OCI-M1 (cell line): ENCODE results near the gene AGO1.

Source experiments
- DNase-seq: peaks from one replicate; lab custom pipeline; 2025; lab: John Stamatoyannopoulos, UW

The AGO1 gene

DNA sequence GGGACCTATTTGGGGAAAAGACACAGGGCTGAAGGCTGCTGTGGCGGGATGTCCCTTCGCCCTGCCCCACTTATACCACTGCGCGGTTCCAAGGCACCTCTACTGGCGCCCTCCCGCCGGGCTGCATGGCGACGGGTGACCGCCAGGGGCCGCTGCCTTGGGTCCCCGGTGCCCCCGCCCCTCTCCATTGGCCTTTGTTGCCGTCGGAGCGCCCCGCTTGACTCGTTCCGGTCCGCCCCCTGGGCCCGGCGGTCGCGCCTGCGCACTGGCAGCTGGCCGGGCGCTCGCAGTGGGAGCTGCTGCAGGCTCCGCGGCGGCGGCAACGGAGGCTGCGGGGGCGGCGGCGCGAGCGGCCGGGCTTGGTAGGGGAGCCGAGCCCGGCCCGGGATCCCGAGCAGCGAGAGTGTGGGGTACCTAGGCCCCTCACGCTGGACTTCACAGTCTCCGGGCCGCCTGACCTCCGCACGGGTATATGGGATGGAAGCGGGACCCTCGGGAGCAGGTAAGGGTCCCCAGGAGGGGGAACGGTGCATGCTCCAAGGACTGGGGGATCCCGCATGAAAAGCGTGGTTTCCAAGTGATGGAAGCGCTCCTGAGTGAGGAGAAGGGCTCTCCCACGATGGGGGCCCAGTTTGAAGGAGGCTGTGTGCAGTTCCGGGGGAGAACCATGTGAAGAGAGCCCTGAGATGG lies at the start of gene AGO1:
Gene AGO1 (plus strand): TSS at position 265 of the 690 bp plus-strand sequence. CDS start 213 bp downstream, at position 478.
- DNase-seq: peak; percentile 96

GRCh38 chr1:35833395-35833794 lies 49.6 kb upstream of the AGO1 start:
- DNase-seq: no peak

DNA sequence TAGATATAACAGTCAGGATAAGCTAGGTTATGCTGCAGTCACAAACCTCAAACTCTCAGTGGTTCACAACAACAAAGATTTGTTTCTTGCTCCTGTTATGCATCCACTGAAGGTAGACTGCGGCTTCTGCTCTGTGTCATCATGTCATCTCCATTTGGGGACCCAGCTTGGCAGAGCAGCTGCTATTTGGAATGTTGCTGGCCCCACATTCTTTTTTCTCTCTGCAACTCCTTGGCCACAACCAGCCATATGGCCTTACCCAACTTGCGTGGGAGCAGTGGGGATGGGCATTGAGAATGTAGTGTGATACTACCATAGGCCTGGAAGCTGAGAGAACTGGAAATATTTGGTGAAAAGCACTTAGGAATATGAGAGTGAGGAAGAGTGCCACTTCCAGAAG lies 48.8 kb upstream of the AGO1 start:
- no peak for DNase-seq

DNA sequence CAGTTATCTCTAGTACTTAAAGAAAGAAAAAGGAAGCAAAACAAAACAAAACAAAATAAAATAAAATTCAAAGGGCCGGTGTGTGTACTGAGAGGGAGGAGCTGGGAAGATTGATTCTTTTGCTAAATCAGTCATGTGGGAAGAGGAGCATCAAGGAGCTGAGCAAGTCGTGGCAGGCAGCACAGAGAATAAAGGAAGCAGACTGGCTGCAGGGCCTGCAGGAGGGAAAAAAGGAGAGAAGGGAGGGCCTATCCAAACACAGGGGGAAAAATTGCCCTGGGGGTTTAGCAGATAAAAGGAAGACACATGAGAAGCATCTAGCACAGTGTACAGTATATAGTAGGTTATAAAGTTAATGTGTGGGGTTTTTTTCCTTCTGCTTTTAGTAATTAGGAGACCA lies 47.6 kb upstream of the AGO1 start:
- DNase-seq: no peak

DNA sequence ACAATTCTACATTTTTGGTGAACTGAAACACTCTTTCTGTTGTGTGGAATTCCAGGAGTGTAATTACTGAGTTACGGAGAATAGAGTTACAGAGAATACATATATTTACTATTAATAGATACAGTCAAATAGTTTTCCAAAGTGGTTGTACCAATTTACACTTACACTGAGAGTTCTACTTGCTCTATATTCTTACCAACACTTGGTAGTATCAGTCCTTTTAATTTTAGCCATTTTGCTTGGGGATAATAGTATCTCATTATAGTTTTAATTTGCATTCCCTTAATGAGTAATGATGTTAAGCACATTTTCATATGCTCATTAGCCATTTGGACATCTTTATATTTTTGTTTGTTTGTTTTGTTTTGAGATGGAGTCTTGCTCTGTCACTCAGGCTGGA lies 46.3 kb upstream of the AGO1 start:
- no peak for DNase-seq

DNA sequence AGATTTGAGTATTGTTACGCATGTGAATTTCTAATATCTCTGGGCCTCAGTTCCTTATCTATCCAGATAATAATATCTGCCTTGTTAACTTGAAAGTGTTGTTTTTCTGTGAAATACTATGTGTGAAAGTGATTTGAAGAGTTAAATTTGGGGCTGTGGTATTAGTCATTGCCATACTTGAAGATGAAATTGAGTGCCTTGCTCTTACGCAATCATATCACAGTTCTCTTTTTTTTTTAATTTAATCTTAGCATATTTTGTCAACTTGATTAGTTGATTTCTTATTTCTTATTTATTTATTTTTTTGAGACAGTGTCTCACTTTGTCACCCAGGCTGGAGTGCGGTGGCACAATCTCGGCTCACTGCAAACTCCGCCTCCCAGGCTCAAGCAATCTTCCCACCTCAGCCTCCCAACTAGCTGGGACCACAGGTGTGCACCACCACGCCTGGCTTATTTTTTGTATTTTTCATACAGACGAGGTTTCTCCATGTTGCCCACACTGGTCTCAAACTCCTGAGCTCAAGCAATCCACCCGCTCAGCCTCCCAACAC lies 44.2 kb upstream of the AGO1 start:
- DNase-seq: no peak

- DNase-seq: no peak
These were observed 38.2 kb upstream of the AGO1 start for GRCh38 chr1:35844826-35845225.

DNA sequence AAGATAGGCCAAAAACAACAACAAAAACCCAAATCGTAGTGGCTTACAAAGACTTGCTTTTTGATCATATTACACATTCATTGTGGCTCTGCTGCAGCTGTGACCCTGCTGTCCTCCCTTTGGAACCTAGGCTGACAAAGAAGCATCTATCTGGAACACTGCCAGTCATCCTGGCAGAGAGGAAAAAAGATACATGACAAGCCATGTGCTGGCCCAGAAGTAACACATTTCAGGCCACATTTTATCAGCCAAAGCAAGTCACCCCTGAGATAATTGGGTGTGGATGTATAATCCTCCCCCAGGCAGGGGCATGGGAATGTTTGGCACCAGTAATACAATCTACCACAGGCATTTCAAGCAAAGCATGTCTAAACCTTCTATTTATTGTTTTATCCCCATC lies 37.2 kb upstream of the AGO1 start:
- no peak for DNase-seq

DNA sequence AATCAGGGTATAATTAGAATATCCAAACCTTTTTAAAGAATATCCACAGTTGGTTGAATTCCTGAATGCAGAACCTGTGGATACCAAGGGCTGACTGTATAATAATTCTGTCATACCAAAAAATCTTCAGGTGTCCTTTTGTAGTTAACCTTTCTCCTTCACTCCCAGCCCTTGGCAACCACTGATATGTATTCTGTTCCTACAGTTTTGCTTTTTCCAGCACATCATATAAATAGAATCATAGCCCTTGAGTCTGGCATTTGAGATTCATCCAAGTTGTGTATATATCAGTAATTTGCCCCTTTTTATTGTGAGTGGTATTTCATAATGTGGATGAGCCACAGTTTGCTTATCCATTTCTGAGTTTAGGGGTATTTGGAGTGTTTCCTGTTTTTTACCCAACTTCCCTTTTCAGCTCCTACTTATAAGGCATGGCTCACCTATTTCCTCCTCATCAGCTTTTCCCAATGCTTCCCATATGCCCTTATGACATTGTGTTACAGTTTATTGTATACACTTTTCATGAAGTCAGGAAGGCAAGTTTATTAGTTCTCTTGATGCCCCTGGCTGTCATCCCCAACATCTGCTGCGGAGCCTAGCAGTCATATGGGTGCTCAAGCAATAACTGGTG lies 35.0 kb upstream of the AGO1 start:
- DNase-seq: no peak

GRCh38 chr1:35850051-35850450 lies 33.0 kb upstream of the AGO1 start:
- DNase-seq: no peak

- DNase-seq: no peak
These were observed 32.3 kb upstream of the AGO1 start for GRCh38 chr1:35850716-35851115.

DNA sequence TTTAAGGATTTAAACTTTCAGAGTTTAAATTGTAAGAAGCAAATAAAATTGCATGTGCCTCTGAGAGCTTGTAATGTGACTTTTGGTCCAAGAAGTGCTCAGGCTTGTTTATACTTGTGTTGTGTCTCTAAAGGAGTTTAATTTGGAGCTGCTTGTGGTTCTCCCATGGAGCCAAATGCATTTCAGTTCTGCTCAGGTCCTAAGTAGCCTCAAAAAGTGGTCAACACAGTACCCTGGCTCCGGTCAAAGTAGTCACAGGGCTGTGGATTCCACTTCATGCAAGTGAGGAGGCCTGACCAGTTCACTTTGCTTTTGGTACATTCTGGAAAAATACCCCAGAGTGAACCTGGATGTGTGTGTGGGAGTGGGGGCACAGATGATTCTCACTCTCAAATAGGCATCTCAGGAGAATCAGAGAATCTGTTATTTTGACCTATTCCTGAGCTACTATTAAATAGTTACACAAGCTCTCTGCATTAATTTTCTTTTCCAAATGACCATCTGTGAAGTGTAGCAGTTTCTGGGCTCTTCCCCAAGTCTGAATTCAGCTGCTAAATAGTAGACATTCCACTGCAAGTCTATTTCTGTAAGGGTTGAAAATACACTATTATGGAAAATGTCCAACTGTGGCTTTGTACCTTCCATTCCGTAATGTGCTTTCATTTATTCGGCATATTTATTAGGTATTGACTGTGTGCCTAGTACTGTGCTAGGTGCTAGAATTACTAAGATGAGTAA lies 31.7 kb upstream of the AGO1 start:
- no peak for DNase-seq

- no peak for DNase-seq
These were observed 30.8 kb upstream of the AGO1 start for GRCh38 chr1:35852241-35852640.

DNA sequence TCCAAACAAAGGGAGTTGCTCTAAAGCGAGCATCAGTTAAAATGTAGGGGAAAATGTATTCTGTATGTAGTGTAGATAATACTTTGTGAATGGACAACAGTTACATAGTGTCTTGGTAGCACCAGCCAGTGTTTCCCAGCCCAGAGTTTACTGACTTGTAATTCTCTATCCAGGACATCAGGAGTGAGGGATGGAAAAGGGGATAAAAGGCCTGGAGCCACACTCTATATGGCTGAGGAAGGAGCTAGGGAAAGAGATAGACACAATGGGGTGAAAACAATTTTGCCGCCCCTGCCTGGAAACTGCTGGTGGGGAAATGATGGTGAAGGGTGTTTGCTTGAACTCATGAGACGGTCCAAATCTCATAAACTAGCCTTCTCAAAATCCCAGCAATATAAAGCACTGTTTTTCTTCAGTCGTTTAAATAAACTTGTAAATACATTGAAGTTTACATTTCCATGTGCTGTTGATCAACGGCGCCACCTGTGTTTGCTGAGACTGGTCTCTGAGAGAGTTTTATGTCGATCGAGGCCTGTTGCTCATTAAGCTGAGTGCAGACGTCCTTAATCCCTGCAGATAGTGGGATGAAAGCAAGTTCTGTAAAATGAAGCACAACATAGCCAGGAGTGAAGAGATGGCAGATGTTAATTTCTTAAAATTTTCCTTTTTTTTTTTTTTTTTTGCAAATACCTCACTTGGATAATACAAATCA lies 27.9 kb upstream of the AGO1 start:
- peak; percentile 20 for DNase-seq

DNA sequence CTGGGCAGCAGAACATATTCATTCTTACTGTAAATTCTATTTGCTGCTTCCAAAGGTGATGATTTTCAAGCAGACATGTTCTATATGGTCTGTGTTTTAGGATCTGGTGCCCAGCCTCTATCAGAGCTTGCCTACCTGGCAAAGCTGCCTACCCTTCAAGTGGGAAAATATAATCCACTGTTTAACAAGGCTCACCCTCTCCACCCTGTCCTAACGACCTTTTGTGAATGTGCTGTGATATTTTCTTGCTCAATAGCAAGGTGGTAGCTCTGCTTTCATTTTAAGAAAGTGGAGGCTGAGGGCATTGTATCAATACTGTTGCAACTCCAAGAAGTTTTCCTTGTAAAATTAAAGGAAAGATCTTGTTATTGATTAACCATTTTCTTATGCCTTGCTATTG lies 26.0 kb upstream of the AGO1 start:
- DNase-seq: no peak

DNA sequence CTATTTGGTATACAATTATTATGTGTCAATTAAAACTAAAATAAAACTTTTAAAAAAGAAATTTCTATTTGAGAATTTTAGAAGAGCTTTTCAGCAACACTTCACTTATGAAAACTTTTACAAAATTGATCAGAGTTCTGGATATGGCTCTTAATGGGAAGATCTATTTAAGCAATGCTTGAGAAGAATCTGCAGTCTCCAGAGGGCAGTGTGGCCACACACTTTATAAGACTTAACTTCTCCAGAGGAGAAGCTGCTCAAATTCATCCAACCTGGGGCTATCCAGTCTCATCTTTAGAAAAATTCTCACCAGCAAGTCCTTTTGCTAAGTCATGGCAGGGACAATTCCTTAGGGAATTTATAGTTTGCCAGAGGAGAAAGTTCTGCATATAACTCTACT lies 25.2 kb upstream of the AGO1 start:
- DNase-seq: peak; percentile 77

DNA sequence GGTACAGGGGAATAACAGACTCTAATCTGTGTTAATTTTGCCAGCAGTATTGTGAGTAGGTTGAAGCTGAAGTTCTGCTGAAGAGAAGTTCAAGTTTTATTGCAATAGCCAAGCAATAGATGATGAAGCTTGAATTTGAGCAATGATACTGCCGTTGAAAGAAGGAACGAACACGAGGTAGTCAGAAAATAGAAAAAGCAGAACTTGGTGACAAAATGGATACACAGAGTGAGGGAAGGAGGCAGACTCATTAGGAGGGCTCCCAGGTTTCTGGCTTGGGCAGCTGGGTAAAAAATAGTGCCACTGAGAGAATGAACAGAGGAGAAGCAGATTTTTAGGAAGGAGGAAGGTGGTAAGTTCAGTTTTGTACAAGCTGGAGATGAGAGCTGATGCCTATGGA lies 22.3 kb upstream of the AGO1 start:
- DNase-seq: peak; percentile 61

- no peak for DNase-seq
These were observed 19.9 kb upstream of the AGO1 start for GRCh38 chr1:35863136-35863535.

DNA sequence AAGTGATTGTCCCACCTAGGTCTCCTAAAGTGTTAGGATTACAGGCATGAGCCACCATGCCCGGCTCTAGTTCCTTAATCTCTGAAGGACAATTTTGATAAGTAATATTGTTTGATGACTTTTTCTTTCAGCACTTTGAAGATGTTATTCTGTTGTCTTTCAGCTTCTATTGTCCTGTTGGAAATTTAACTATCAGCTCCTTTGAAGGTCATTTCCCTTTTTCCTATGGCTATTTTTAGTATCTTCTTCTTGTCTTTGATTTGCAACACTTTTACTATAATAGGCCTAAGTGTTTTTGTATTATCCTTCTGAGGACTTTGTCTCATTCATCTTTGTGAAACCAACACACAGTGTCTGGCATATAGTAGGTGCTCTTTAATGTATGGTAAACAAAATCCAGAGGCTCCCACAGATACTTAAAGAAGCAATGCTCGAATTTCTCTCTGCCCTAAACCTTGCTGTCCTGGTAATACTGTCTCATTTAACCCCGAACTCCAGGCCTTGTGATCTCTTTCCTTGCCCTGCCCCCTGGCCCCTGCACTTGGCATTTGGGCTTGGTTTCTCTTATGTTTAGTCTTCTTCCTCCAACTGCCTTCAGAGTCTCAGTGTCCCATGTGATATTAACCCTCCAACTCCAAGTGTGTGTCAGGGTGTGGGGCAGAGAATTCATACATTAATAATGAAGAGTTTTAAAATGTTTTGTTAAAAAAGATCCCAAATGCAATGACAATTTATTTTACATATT lies 19.0 kb upstream of the AGO1 start:
- DNase-seq: peak; percentile 15

- no peak for DNase-seq
These were observed 18.2 kb upstream of the AGO1 start for GRCh38 chr1:35864813-35865212.

DNA sequence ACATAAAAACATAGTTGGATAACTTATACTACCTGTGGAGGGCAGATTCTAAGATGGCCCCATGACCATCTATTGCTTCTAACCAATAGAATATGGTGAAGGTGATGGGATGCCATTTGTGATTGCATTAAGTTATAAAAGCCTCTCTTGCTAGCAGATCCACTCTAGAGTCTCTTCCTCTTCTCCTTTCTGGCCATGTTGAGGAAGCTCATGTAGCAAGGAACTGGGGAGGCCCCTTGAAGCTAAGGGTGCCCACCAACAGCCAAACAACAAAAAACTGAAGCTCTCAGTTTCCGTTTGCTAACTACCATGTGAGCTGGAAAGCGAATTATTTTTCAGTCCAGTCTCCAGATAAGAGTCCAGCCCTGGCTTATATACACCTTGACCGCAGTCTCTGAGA lies 16.0 kb upstream of the AGO1 start:
- DNase-seq: no peak
